ENCODE data around the gene LRRTM4. TPM values are rescaled to one million over a fixed set of nuclear protein-coding genes. Genes with fewer than 3 reads are reported as not detected.
"Not testable (repeated sequence)": the region's sequence is repeated elsewhere in the genome, so short reads cannot be mapped to it uniquely, and the experiment has no call there.

Gene LRRTM4
- total RNA-seq, 4 donors from 2014 or later = 0.09 to 1.1 (median 0.61) TPM

DNA sequence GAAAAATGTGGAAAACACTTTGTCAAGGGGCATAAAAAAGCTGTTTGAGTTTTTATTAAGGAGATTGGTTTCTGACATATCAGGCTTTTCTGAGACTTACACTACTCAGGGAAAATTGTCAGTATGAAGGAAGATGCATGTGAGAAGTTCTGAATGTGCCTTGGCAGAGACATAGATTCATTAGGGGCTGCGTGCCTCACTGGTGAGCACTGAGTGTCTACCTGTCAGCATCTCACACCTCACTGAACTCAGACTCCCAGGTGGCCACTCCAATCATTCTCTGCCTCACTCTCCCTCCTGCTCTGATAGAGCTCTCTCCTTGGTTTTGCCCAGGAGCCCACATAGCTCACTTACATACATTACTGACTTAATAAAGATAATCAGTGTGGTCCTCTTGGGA is 372.6 kb downstream of the LRRTM4 start:
- DNase-seq (no peak), ATAC-seq (no peak)
- Histone ChIP-seq H3K27me3 (no peaks in the 10 kb centered on the region), H3K4me1 (no peaks in the 10 kb centered on the region), H3K27ac (no peak overlapping the region), H3K36me3 (no peaks in the 10 kb centered on the region), H3K4me3 (no peak overlapping the region), H3K9me3 (no peaks in the 10 kb centered on the region)
- no peak for TF ChIP-seq POLR2A (IDR thresholded peaks at IDR 0.05)
- TF ChIP-seq, protein P1, sequence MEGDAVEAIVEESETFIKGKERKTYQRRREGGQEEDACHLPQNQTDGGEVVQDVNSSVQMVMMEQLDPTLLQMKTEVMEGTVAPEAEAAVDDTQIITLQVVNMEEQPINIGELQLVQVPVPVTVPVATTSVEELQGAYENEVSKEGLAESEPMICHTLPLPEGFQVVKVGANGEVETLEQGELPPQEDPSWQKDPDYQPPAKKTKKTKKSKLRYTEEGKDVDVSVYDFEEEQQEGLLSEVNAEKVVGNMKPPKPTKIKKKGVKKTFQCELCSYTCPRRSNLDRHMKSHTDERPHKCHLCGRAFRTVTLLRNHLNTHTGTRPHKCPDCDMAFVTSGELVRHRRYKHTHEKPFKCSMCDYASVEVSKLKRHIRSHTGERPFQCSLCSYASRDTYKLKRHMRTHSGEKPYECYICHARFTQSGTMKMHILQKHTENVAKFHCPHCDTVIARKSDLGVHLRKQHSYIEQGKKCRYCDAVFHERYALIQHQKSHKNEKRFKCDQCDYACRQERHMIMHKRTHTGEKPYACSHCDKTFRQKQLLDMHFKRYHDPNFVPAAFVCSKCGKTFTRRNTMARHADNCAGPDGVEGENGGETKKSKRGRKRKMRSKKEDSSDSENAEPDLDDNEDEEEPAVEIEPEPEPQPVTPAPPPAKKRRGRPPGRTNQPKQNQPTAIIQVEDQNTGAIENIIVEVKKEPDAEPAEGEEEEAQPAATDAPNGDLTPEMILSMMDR (IDR thresholded peaks at IDR 0.05 in 4 of 5, conservative IDR thresholded peaks at IDR 0.05 in 1 of 5) = no peak
- intact Hi-C loops (cut with DNase I; ENCODE audit: low total_unique reads) (no loop called here), in situ Hi-C loops (cut with MboI; ENCODE audit: low sequenced_read_pairs in 4 of 4) (no loop called here)

DNA sequence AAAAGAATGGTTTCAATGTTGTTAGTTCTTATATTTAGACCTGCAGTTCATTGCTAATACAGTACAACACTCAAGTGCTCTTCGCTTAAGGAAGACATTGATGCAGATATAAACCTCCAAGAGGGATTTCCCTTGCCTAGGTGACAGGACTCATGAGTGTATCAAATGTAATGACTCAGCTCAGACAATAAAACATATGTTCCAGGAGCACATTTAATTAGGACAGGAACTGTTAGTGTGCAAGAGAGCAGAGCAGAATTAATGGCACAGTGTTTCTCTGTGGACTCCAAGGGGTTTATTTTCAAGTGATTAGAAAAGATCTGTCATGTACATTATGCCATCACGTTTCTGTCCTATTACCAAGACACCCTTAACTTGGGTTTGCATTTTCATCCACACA is 375.0 kb downstream of the LRRTM4 start:
- Histone ChIP-seq H3K27ac (no peak overlapping the region), H3K9me3 (no peaks in the 10 kb centered on the region), H3K27me3 (no peaks in the 10 kb centered on the region), H3K36me3 (no peaks in the 10 kb centered on the region), H3K4me3 (no peak overlapping the region), H3K4me1 (no peaks in the 10 kb centered on the region)
- TF ChIP-seq, protein P1 (IDR thresholded peaks at IDR 0.05 in 4 of 5, conservative IDR thresholded peaks at IDR 0.05 in 1 of 5) = no peak
- TF ChIP-seq POLR2A (IDR thresholded peaks at IDR 0.05) = no peak
- intact Hi-C loops (cut with DNase I; ENCODE audit: low total_unique reads) = no loop called here
- no peak for ATAC-seq
- in situ Hi-C loops (cut with MboI; ENCODE audit: low sequenced_read_pairs in 4 of 4) = no loop called here
- no peak for DNase-seq

DNA sequence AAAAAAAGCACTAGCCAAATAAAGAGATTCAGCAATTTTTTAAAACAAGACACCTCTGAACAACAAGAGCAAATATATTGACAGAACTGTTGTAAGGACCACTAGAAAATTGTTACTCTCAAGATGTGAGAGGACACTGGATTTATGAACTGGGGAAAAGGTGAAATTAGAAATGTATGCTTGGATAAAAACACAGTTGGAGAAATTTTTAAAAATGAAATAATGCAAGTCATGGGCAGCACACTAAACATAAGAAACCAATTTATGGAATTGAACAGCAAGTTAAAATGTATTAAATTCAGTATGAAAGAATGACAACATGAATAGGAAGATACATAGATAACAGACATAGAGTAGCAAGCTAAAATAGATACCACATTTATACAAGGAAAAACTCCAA is 377.4 kb downstream of the LRRTM4 start:
- H3K9me3 ChIP-seq = no peaks in the 10 kb centered on the region
- TF ChIP-seq, protein P1 (IDR thresholded peaks at IDR 0.05 in 4 of 5, conservative IDR thresholded peaks at IDR 0.05 in 1 of 5) = no peak
- TF ChIP-seq POLR2A (IDR thresholded peaks at IDR 0.05) = no peak
- intact Hi-C loops (cut with DNase I; ENCODE audit: low total_unique reads) = no loop called here
- no peaks in the 10 kb centered on the region for H3K36me3 ChIP-seq
- in situ Hi-C loops (cut with MboI; ENCODE audit: low sequenced_read_pairs in 4 of 4) = no loop called here
- H3K4me3 ChIP-seq = no peak overlapping the region
- DNase-seq = no peak
- no peaks in the 10 kb centered on the region for H3K4me1 ChIP-seq
- ATAC-seq = no peak
- H3K27ac ChIP-seq = no peak overlapping the region
- H3K27me3 ChIP-seq = no peaks in the 10 kb centered on the region

DNA sequence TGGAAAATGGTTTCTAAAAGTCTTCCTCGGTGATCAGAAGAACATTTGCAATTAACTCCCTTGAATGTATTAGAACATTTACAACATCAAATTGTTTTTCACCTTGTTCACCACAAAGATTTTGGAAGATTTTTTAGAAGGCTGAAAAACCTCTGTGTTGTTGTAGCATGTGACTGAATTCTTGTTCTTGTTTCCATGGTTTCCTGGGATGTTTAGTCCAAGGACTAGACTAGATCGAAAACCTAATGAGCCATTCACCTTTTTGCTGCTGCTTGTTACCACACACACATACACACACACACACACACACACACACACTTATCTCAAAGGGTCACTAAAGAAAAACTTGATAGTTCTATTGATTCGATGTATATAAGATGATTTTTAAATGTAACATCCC is 380.0 kb downstream of the LRRTM4 start:
- DNase-seq (no peak), ATAC-seq (no peak)
- Histone ChIP-seq H3K27me3 (no peaks in the 10 kb centered on the region), H3K36me3 (no peaks in the 10 kb centered on the region), H3K4me3 (no peak overlapping the region), H3K4me1 (no peaks in the 10 kb centered on the region), H3K27ac (no peak overlapping the region), H3K9me3 (no peaks in the 10 kb centered on the region)
- intact Hi-C loops (cut with DNase I; ENCODE audit: low total_unique reads) (no loop called here), in situ Hi-C loops (cut with MboI; ENCODE audit: low sequenced_read_pairs in 4 of 4) (no loop called here)
- TF ChIP-seq, protein P1 (IDR thresholded peaks at IDR 0.05 in 4 of 5, conservative IDR thresholded peaks at IDR 0.05 in 1 of 5) = no peak
- no peak for TF ChIP-seq POLR2A (IDR thresholded peaks at IDR 0.05)

DNA sequence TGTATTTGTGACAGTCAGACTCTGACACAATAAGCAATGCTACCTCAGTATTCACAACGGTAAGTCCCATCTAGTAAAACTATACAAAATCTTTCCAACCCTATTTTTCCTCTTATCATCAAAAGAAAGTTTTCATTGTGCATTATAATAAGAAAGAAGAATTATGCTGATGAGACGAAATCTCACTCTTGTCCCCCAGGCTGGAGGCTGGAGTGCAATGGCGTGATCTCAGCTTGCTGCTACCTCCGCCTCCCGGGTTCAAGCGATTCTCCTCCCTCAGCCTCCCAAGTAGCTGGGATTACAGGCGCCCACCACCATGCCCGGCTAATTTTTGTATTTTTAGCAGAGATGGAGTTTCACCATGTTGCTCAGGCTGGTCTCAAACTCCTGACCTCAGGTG is 393.7 kb downstream of the LRRTM4 start:
- H3K4me3 ChIP-seq; H3K36me3 ChIP-seq; H3K27me3 ChIP-seq; H3K4me1 ChIP-seq; H3K9me3 ChIP-seq; ATAC-seq; intact Hi-C loops (cut with DNase I; ENCODE audit: low total_unique reads); DNase-seq; in situ Hi-C loops (cut with MboI; ENCODE audit: low sequenced_read_pairs in 4 of 4); H3K27ac ChIP-seq: not testable (repeated sequence)

All from gastrocnemius medialis (tissue), 4 donors.